ENCODE data around the gene RPE65. TPM values are rescaled to one million over a fixed set of nuclear protein-coding genes. Genes with fewer than 3 reads are reported as not detected.

Gene RPE65
- polyA plus RNA-seq, 3 donors: not detected

GRCh38 chr1:68495968-68496679 lies 46.4 kb upstream of the RPE65 start:
- H2AFZ ChIP-seq (ENCODE audit: insufficient read depth, low read depth, low read length, poor library complexity, severe bottlenecking): peak overlapping the region; percentile 95
- DNase-seq: peak in 1 of 3 donors; percentile 3
- WGBS (ENCODE audit: insufficient coverage): 6% methylated on average over 17 of the region's 21 CpGs
- peaks cover 0 to 5% (median 0%) of the 10 kb centered on the region in 3 donors for H3K27me3 Mint-ChIP-seq (ENCODE audit: low read depth in 3 of 3)
- H3K27me3 ChIP-seq (ENCODE audit: control insufficient read depth in 2 of 2, insufficient read depth in 2 of 2, low read length in 2 of 2): no peaks in the 10 kb centered on the region
- H3K9ac ChIP-seq (ENCODE audit: insufficient read depth, low read length, poor library complexity, severe bottlenecking): peak overlapping the region; percentile 70
- H3K4me3 ChIP-seq (replicated peaks in 1 of 3; ENCODE audit: low read depth in 2 of 3, low read length in 3 of 3): peak overlapping the region; percentile 55 to 99 (median 76)
- intact Hi-C loops (cut with micrococcal nuclease): no loop called here
- H3K4me1 ChIP-seq (ENCODE audit: control insufficient read depth in 1 of 2, insufficient read depth in 2 of 2, low read length in 2 of 2): peaks cover 13 to 21% of the 10 kb centered on the region in 2 donors
- H3K9me3 ChIP-seq (replicated peaks in 1 of 2; ENCODE audit: control insufficient read depth in 1 of 2, insufficient read depth in 1 of 2, low read length in 2 of 2): no peaks in the 10 kb centered on the region
- peaks cover 54% of the 10 kb centered on the region for H3K79me2 ChIP-seq (ENCODE audit: insufficient read depth, low read length)
- TF ChIP-seq, protein P1, sequence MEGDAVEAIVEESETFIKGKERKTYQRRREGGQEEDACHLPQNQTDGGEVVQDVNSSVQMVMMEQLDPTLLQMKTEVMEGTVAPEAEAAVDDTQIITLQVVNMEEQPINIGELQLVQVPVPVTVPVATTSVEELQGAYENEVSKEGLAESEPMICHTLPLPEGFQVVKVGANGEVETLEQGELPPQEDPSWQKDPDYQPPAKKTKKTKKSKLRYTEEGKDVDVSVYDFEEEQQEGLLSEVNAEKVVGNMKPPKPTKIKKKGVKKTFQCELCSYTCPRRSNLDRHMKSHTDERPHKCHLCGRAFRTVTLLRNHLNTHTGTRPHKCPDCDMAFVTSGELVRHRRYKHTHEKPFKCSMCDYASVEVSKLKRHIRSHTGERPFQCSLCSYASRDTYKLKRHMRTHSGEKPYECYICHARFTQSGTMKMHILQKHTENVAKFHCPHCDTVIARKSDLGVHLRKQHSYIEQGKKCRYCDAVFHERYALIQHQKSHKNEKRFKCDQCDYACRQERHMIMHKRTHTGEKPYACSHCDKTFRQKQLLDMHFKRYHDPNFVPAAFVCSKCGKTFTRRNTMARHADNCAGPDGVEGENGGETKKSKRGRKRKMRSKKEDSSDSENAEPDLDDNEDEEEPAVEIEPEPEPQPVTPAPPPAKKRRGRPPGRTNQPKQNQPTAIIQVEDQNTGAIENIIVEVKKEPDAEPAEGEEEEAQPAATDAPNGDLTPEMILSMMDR (IDR thresholded peaks at IDR 0.05): no peak
- peak overlapping the region in 3 of 7 donors; percentile 19 to 83 (median 77) for H3K27ac Mint-ChIP-seq
- H3K9me3 Mint-ChIP-seq: peaks cover 0 to 7% (median 0%) of the 10 kb centered on the region in 7 donors
- peaks cover 0 to 19% of the 10 kb centered on the region in 2 donors for H3K36me3 ChIP-seq (replicated peaks in 1 of 2; ENCODE audit: control insufficient read depth in 1 of 2, insufficient read depth in 2 of 2, low read length in 2 of 2)
- H4K20me1 ChIP-seq (ENCODE audit: insufficient read depth, low read length): no peaks in the 10 kb centered on the region
- H3K4me2 ChIP-seq (replicated peaks; ENCODE audit: extremely low read depth, low read length, poor library complexity, severe bottlenecking): peak overlapping the region; percentile 99
- H3K27ac ChIP-seq (ENCODE audit: low read depth in 1 of 2, low read length in 2 of 2): peak overlapping the region in 1 of 2 donors; percentile 60
- peak overlapping the region; percentile 95 to 97 for H3K4me3 Mint-ChIP-seq
- peaks cover 33% of the 10 kb centered on the region for H3K4me1 Mint-ChIP-seq
- H3K36me3 Mint-ChIP-seq: peaks cover 7 to 13% of the 10 kb centered on the region in 2 donors

DNA sequence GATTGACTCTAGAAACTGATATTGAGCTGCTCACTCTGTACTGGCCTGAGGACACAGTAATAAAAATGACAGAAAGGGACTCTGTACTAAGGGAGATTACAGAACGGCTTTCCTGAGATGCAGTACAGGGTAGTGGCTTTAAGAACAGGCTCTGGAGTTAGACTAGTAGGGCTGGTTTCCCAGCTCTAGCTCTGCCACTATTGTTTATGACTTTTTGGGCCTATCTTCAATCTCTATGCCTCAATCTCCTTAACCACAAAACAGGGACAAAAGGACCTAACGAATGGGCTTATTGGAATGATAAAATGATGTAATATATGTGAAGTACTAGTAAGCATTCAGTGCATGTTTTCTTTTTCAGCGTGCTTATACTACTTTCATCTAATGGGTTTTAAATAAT lies 45.8 kb upstream of the RPE65 start:
- Mint-ChIP-seq H3K27me3 (ENCODE audit: low read depth in 3 of 3) (peaks cover 0 to 5% (median 0%) of the 10 kb centered on the region in 3 donors), H3K4me3 (peak overlapping the region; percentile 95 to 97), H3K27ac (no peak overlapping the region), H3K4me1 (peaks cover 33% of the 10 kb centered on the region), H3K9me3 (peaks cover 0 to 4% (median 0%) of the 10 kb centered on the region in 7 donors), H3K36me3 (peaks cover 11 to 19% of the 10 kb centered on the region in 2 donors)
- H3K27me3 ChIP-seq (ENCODE audit: control insufficient read depth in 2 of 2, insufficient read depth in 2 of 2, low read length in 2 of 2): no peaks in the 10 kb centered on the region
- H3K4me2 ChIP-seq (replicated peaks; ENCODE audit: extremely low read depth, low read length, poor library complexity, severe bottlenecking): peak overlapping the region; percentile 99
- H3K9me3 ChIP-seq (replicated peaks in 1 of 2; ENCODE audit: control insufficient read depth in 1 of 2, insufficient read depth in 1 of 2, low read length in 2 of 2): no peaks in the 10 kb centered on the region
- H3K27ac ChIP-seq (ENCODE audit: low read depth in 1 of 2, low read length in 2 of 2): no peak overlapping the region
- peaks cover 0 to 24% of the 10 kb centered on the region in 2 donors for H3K36me3 ChIP-seq (replicated peaks in 1 of 2; ENCODE audit: control insufficient read depth in 1 of 2, insufficient read depth in 2 of 2, low read length in 2 of 2)
- intact Hi-C loops (cut with micrococcal nuclease): no loop called here
- no CpG with 5 or more reads among the region's 3 CpGs for WGBS (ENCODE audit: insufficient coverage)
- peaks cover 13 to 21% of the 10 kb centered on the region in 2 donors for H3K4me1 ChIP-seq (ENCODE audit: control insufficient read depth in 1 of 2, insufficient read depth in 2 of 2, low read length in 2 of 2)
- peaks cover 60% of the 10 kb centered on the region for H3K79me2 ChIP-seq (ENCODE audit: insufficient read depth, low read length)
- peak overlapping the region; percentile 70 for H3K9ac ChIP-seq (ENCODE audit: insufficient read depth, low read length, poor library complexity, severe bottlenecking)
- H2AFZ ChIP-seq (ENCODE audit: insufficient read depth, low read depth, low read length, poor library complexity, severe bottlenecking): peak overlapping the region; percentile 95
- H3K4me3 ChIP-seq (replicated peaks in 1 of 3; ENCODE audit: low read depth in 2 of 3, low read length in 3 of 3): peak overlapping the region in 1 of 3 experiments; percentile 99
- H4K20me1 ChIP-seq (ENCODE audit: insufficient read depth, low read length): no peaks in the 10 kb centered on the region
- DNase-seq: no peak
- TF ChIP-seq, protein P1 (IDR thresholded peaks at IDR 0.05): no peak
